Tibial nerve (tissue), 4 donors: ENCODE measurements around the gene MOV10L1.

Experiments used
- CTCF ChIP-seq, 5 experiments: fragments of 200-600 bp in 3 of 5; fragments of 450-650 bp in 2 of 5; sonication (generic) in 3 of 5; IDR thresholded peaks; one replicate each; pipeline ENCODE4 v1.5.1; 2016 to 2019; ENCODE audit warnings: antibody characterized with exemption in 5 of 5, mild to moderate bottlenecking in 3 of 5, moderate library complexity in 2 of 5
- EP300 ChIP-seq, 2 donors: sonication (generic); formaldehyde crosslinking; IDR thresholded peaks; one replicate each; pipeline ENCODE4 v1.6.1; 2017; ENCODE audit warnings: antibody characterized with exemption in 2 of 2, mild to moderate bottlenecking in 1 of 2

GRCh38 chr22:50207383-50208140 is 117.8 kb downstream of the MOV10L1 start:
- no peak for TF ChIP-seq EP300 (IDR thresholded peaks at IDR 0.05)
- no peak for TF ChIP-seq CTCF (IDR thresholded peaks at IDR 0.05)
